NCI-H146 treated with DMSO at 0.1 percent for 48 hours (cell line): ENCODE data around the gene SORCS1.

ENCODE experiments used
- DNase-seq: peaks from one replicate; lab custom pipeline; 2025; ENCODE audit not compliant: unreplicated experiment; lab: John Stamatoyannopoulos, UW

SORCS1 gene

GRCh38 chr10:106618646-106619045 is 545.9 kb downstream of the SORCS1 start:
- DNase-seq, result no peak

DNA sequence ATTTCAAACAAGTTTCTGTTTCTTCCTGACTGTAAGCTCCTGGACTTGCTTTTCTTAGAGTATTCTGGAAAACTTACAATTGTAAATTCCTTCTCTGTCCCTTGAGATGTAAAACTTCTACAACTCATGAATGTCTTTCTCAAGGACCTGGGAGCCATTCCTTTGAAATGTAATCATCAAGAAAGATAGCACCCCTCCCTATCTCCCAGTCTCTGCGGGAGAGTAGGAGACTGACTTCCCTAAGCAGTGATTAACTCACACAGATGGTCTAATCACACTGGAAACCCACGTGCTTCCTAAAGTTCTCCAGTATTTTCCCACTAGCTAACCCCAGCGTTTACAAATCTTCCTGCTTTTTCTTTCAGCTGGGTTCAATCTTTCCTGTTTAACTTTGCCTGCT is 549.4 kb downstream of the SORCS1 start:
- no peak for DNase-seq

DNA sequence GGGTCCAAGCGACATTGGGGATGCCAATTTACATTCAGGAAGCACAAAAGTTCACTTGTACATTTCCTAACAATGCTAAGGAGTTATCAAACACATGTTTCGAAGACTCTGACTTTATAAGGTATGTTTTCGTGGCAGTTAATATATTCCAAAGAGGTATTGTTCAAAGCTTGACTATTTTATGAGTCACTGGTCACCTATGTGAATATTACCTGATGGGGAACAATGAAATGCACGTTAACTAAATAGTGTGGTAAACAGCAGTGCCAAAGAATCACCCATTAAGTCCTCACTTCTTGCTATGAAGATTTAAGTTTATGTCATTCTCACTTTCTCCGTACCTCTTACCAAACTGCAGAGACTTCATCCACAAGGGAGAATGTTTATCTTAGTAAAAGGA is 550.2 kb downstream of the SORCS1 start:
- no peak for DNase-seq

DNA sequence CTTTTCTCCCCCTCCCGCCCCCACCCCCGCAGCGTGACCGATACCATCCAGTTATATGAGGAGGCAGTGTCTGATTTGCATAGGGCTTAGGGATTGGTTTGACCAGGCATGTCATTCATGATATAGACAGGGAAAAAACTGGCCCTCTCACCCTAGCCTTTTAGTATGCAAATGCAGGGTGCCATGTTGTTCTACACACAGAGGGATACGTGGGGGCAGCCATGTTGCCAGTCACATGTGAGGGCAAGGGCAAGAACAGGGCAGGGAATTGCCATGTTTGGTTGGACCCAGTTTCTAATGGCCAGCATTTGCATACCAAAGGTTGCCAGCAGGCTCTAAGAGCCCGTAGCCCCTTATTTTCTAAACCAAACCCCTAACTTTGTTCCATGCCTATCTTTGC is 552.1 kb downstream of the SORCS1 start:
- DNase-seq, result no peak

DNA sequence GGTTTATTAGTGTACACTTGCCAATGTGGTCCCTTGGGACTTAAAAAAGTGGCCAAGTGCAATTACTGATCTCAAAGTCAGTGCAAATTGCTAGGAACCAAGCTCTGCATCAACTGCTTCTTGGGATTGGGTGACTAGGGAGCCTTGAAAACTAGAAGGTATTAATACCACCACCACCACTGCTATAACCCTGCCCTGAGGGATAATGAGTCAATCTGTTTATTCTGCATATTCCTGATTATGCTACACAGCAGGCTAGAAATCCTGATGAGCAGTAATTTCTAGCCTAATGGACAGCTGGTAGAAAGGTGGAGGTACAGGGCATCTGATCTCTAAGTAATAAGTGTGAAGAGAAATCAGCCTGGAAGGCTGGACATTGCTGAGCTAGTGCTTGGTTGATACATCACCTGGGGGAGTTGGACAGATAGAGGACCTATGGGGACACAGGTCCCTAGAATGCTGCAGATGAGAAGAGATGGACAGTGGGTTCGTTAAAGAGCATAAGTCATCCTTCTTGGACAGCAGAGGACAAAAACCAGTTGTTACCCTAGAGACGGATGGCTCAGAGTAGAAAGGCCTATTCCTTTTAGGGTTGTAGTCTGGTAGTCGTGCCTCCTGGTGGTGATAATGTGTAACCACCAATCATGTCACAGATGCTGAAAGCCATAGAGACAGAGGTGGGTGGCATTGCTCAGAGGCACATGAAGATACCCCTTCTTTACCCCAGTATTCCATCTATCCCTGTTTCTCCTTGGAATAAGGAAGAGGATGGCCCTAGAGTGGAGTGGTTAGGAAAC is 554.8 kb downstream of the SORCS1 start:
- DNase-seq, result no peak

DNA sequence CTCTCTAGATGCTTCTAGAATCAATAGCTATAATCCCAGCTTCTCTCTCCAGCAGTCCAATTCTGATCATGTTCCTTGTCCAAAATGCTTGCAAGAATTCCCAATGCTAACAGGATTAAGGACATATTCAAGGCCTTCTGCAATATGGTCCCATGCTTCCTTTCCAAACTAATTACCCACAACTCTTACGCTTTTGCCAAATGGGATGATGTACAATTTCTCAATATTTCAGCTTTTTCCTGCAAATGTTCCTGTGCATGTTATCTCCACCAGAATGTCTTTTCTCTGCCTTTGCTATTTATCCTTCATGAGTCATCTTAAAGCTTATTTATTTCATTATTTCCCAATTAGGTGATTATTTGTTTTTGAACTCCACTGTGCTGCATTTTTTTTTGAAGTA is 556.4 kb downstream of the SORCS1 start:
- no peak for DNase-seq

- DNase-seq, result no peak
Observed at GRCh38 chr10:106595281-106595680, 569.2 kb downstream of the SORCS1 start.

- no peak for DNase-seq
Observed at GRCh38 chr10:106593876-106594275, 570.6 kb downstream of the SORCS1 start.

- no peak for DNase-seq
Observed at GRCh38 chr10:106592396-106592795, 572.1 kb downstream of the SORCS1 start.

DNA sequence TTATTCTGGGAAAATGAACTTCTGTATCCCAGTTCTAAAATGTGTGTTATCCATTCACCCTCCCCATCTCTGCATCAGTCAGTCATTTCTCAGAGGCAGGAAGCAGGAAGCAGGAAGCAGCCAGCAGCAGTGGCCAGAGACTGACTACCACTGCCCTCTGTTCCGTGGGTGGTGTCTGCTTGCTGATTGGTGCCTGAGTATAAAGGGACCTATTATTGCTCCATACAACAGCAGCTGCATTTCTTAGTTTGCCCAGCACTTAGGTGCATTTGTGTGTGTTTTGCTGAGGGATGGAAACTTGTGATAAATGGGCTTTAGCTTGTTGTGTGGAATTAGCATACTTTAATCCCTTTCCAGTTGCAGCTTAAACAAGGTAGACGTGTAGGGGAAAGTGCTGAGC is 582.2 kb downstream of the SORCS1 start:
- DNase-seq, result no peak

GRCh38 chr10:106577756-106578155 is 586.8 kb downstream of the SORCS1 start:
- DNase-seq, result no peak

DNA sequence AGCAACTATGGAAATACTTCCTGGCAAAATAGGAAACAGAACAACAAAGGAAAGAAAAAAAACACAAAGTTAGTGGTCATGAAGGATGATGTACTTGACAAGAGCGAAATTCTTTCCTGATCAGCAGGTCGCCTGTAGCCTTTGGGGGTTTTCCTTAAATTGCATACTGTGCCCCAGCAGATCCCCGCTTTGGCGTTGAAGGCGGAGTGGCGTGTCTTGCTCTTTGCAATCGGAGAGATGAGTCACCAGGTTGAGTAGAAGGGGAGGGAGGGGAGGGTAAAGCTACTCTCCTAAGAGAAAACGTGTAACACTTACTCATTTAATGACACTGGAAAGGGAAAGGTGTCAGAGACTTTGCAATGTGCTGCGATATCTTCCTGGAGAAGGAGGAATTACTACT is 587.2 kb downstream of the SORCS1 start:
- DNase-seq, result no peak

DNA sequence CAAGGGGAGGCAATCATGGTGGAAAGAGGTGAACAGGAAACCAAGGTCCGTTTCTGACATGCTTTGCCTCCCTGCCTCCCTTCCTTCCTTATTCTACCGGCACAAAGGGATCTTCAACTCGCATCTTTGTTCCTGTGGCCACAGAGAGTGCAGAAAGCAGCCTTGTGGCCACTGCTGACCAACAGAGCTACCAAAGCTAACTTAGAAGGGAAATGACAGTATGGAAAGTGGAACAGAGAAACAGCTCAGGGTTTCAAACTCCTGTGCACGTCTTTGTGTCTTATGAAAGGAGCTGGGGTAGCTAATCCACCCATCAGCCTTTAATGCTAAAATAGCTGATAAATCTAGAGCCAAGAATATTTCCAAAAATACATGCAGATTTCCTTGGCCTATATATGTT is 588.0 kb downstream of the SORCS1 start:
- no peak for DNase-seq

DNA sequence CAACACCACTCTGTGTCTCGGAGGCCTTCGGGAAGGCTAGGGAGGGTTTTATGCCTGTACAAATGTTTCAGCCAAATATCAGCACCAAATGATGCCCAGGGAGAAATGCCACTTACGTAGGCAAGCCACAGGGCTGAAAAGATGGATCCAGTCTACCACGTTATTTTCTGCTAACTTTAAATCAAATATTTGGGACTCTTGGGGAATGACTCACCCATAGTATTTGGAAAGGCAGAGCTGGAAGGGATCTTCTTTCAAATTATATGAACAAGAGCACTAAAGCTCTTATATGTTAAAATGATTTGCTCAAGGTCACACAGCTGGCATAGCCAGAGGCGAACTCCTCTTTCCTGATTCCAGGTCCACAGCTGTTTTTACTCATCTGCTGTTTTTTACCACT is 591.4 kb downstream of the SORCS1 start:
- DNase-seq, result no peak

DNA sequence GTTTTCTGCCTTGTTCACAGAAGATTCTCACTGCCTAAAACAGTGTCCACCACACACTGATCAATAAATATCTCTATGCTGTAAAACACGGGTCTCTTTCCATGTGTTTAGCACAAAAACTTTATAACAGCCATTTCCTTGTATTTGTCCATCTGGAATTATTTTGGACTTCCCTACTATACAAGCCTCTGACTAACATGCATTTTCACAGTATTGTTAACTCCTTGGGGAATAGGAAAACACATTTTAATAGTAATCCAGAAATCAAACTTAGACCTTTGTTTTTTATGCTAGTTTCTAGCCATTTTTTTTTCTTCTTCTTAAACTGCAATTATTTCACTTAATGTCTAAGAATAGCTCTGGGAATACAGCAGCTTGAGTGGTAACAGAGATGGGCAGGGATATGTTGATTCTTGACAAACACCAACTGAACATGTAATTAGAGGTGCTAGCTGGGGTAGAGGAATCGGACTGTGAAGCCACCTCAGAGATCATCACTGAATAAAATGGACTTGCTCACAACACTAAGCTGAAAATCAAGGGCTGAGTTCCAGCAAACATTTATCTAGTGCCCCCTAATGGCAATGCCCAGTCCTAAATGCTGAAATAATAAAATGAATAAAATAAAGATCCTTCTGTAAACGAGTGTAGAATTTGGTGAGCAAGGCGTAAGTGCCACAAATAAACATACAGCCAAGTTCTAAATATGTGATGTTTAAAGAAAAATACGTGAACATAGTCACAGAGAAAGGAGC is 593.1 kb downstream of the SORCS1 start:
- DNase-seq, result no peak

- no peak for DNase-seq
Observed at GRCh38 chr10:106570268-106570667, 594.2 kb downstream of the SORCS1 start.

- no peak for DNase-seq
Observed at GRCh38 chr10:106567629-106568028, 596.9 kb downstream of the SORCS1 start.

GRCh38 chr10:106566873-106567272 is 597.6 kb downstream of the SORCS1 start:
- DNase-seq, result no peak

GRCh38 chr10:106565546-106565945 is 599.0 kb downstream of the SORCS1 start:
- DNase-seq, result no peak

- no peak for DNase-seq
Observed at GRCh38 chr10:106563384-106563783, 601.1 kb downstream of the SORCS1 start.

GRCh38 chr10:106560925-106561640 is 603.4 kb downstream of the SORCS1 start:
- DNase-seq, result no peak

- DNase-seq, result no peak
Observed at GRCh38 chr10:106559442-106559841, 605.1 kb downstream of the SORCS1 start.
